Placental epithelial cell (primary cell): Measurements from ENCODE around the gene CDYL2. TPM values are rescaled to one million over a fixed set of nuclear protein-coding genes. Genes with fewer than 3 reads are reported as not detected.

Experiments used
- total RNA-seq: library from RNA; depleted of rRNA; stranded (reverse); fragments of >200 nt; gene quantifications from 2 replicates; pipeline ENCODE4 v1.2.3, GENCODE V29; 2012

The CDYL2 gene
- total RNA-seq, result 0.22 and 0.39 TPM in 2 replicates

GRCh38 chr16:80804526-80805383 lies at the start of gene CDYL2:
Gene CDYL2 (minus strand): TSS chr16:80804598. CDS start chr16:80804173, 425 bp downstream.

Other genes starting within 250 kb of the CDYL2 start
- 12.2 and 24.5 TPM in 2 replicates for gene CMC2, start 202.3 kb upstream of the CDYL2 start, total RNA-seq
- 15.3 and 26.0 TPM in 2 replicates for gene CENPN, start 202.6 kb upstream of the CDYL2 start, total RNA-seq
- gene ATMIN, start 231.2 kb upstream of the CDYL2 start, total RNA-seq, result 37.7 and 49.7 TPM in 2 replicates